ENCODE measurements around the gene OR4F6.

The OR4F6 gene

GRCh38 chr15:101804941-101805340 lies 1.6 kb downstream of the OR4F6 start:
- DNase-seq (ENCODE audit: insufficient read length, low spot score) (no peak), FAIRE-seq (no peak)
- no peak for TF ChIP-seq SPI1 (IDR thresholded peaks at IDR 0.05; ENCODE audit: low read depth, low read length)
- no peak for TF ChIP-seq POLR2A (IDR thresholded peaks at IDR 0.05; ENCODE audit: low read depth, low read length)
- no peak for TF ChIP-seq TAF1 (IDR thresholded peaks at IDR 0.05; ENCODE audit: low read depth, low read length)
- TF ChIP-seq POLR2AphosphoS5 (IDR thresholded peaks at IDR 0.05; ENCODE audit: low read depth, low read length), result no peak
- TF ChIP-seq PAX5 (IDR thresholded peaks at IDR 0.05; ENCODE audit: insufficient read depth, low read length, severe bottlenecking), result no peak
- no peak for TF ChIP-seq POU2F2 (IDR thresholded peaks at IDR 0.05; ENCODE audit: low read depth, low read length)

- FAIRE-seq (no peak), DNase-seq (ENCODE audit: insufficient read length, low spot score) (no peak)
- TF ChIP-seq TAF1 (IDR thresholded peaks at IDR 0.05; ENCODE audit: low read depth, low read length) (no peak), POU2F2 (IDR thresholded peaks at IDR 0.05; ENCODE audit: low read depth, low read length) (no peak), POLR2AphosphoS5 (IDR thresholded peaks at IDR 0.05; ENCODE audit: low read depth, low read length) (no peak), POLR2A (IDR thresholded peaks at IDR 0.05; ENCODE audit: low read depth, low read length) (no peak)
Measured at GRCh38 chr15:101805605-101806345, 2.5 kb downstream of the OR4F6 start.

DNA sequence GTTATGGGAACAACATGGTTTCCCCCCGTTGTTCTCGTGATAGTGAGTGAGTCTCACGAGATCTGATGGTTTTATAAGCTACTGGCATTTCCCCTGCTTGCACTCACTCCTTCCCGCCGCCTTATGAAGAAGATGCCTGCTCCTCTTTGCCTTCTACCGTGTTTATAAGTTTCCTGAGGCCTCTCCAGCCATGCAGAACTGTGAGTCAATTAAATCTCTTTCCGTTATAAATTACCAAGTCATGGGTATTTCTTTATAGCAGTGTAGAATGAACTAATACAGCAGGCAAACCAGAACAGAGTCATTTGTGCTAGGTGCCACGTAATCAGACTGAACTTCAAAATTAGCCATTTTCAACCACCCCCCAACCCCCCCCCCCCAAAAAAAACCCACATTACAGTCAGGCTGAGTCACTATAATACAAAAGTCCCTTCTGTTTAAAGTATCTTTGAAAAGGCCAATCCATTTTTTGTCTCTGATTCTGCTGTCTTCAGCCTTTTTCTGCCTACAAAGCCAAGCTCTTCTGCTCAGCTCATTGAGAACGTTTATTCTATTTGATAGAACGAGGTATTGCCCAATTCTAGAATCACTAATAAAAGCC lies 4.1 kb downstream of the OR4F6 start:
- no peak for FAIRE-seq
- DNase-seq (ENCODE audit: insufficient read length, low spot score), result no peak
- TF ChIP-seq TAF1 (IDR thresholded peaks at IDR 0.05; ENCODE audit: low read depth, low read length) (no peak), SPI1 (IDR thresholded peaks at IDR 0.05; ENCODE audit: low read depth, low read length) (no peak), POU2F2 (IDR thresholded peaks at IDR 0.05; ENCODE audit: low read depth, low read length) (no peak), PAX5 (IDR thresholded peaks at IDR 0.05; ENCODE audit: insufficient read depth, low read length, severe bottlenecking) (no peak)

- DNase-seq (ENCODE audit: insufficient read length, low spot score), result no peak
- FAIRE-seq, result no peak
- TF ChIP-seq POLR2A (IDR thresholded peaks at IDR 0.05; ENCODE audit: low read depth, low read length) (no peak), TAF1 (IDR thresholded peaks at IDR 0.05; ENCODE audit: low read depth, low read length) (no peak), PAX5 (IDR thresholded peaks at IDR 0.05; ENCODE audit: insufficient read depth, low read length, severe bottlenecking) (no peak), SPI1 (IDR thresholded peaks at IDR 0.05; ENCODE audit: low read depth, low read length) (no peak), POU2F2 (IDR thresholded peaks at IDR 0.05; ENCODE audit: low read depth, low read length) (no peak), POLR2AphosphoS5 (IDR thresholded peaks at IDR 0.05; ENCODE audit: low read depth, low read length) (no peak)
Measured at GRCh38 chr15:101808201-101808600, 4.9 kb downstream of the OR4F6 start.

GRCh38 chr15:101810456-101810855 lies 7.1 kb downstream of the OR4F6 start:
- FAIRE-seq (no peak), DNase-seq (ENCODE audit: insufficient read length, low spot score) (no peak)
- TF ChIP-seq TAF1 (IDR thresholded peaks at IDR 0.05; ENCODE audit: low read depth, low read length) (no peak), POU2F2 (IDR thresholded peaks at IDR 0.05; ENCODE audit: low read depth, low read length) (no peak), POLR2AphosphoS5 (IDR thresholded peaks at IDR 0.05; ENCODE audit: low read depth, low read length) (no peak), POLR2A (IDR thresholded peaks at IDR 0.05; ENCODE audit: low read depth, low read length) (no peak), PAX5 (IDR thresholded peaks at IDR 0.05; ENCODE audit: insufficient read depth, low read length, severe bottlenecking) (no peak), SPI1 (IDR thresholded peaks at IDR 0.05; ENCODE audit: low read depth, low read length) (no peak)

DNA sequence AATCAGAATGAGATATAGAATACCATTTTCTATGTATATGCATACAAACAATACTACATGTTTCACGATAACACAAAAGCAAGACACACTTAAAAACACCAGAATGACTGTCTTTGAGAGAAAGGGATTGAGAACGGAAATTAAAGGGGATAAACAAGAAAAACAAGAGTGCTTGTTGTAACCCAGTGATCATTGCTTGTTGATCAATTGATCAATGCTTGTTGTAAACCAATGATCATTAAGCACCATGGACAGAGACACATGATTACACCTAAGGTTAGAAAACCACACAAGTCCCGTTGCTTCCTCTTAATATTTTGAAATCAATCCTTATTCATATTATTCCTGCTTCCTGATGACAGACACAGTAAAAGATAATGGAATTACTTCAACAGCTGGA lies 7.6 kb downstream of the OR4F6 start:
- TF ChIP-seq TAF1 (IDR thresholded peaks at IDR 0.05; ENCODE audit: low read depth, low read length) (no peak), POLR2AphosphoS5 (IDR thresholded peaks at IDR 0.05; ENCODE audit: low read depth, low read length) (no peak), POLR2A (IDR thresholded peaks at IDR 0.05; ENCODE audit: low read depth, low read length) (no peak), POU2F2 (IDR thresholded peaks at IDR 0.05; ENCODE audit: low read depth, low read length) (no peak), SPI1 (IDR thresholded peaks at IDR 0.05; ENCODE audit: low read depth, low read length) (no peak), PAX5 (IDR thresholded peaks at IDR 0.05; ENCODE audit: insufficient read depth, low read length, severe bottlenecking) (no peak)
- no peak for FAIRE-seq
- no peak for DNase-seq (ENCODE audit: insufficient read length, low spot score)

DNA sequence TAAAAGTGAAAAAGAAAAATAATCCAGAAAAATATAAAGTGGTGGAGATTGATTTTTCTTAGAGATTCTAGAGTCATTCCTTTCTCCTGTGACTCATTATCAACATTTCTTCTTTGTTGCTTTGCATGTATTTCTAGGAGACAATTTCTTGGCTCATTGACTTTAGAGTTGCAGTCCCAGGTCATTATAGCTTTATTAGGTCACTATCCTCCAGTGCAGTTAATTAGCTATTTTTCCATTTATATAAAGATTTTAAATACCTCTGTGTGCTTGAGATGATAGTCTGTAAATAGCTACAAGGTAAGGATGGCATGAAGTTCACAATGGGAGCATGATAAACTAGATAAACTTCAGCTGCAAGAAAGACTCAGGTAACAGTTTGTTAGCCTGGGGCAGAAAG lies 8.6 kb downstream of the OR4F6 start, which contains the start of gene OR4F15:
TSS of gene OR4F15 (plus strand) at position 301 of the 400 bp plus-strand sequence. CDS start 5,985 bp downstream, outside the sequence.
- no peak for TF ChIP-seq POU2F2 (IDR thresholded peaks at IDR 0.05; ENCODE audit: low read depth, low read length)
- TF ChIP-seq TAF1 (IDR thresholded peaks at IDR 0.05; ENCODE audit: low read depth, low read length), result no peak
- TF ChIP-seq POLR2A (IDR thresholded peaks at IDR 0.05; ENCODE audit: low read depth, low read length), result no peak
- TF ChIP-seq SPI1 (IDR thresholded peaks at IDR 0.05; ENCODE audit: low read depth, low read length), result no peak
- no peak for TF ChIP-seq PAX5 (IDR thresholded peaks at IDR 0.05; ENCODE audit: insufficient read depth, low read length, severe bottlenecking)
- TF ChIP-seq POLR2AphosphoS5 (IDR thresholded peaks at IDR 0.05; ENCODE audit: low read depth, low read length), result no peak
- FAIRE-seq, result no peak
- no peak for DNase-seq (ENCODE audit: insufficient read length, low spot score)

DNA sequence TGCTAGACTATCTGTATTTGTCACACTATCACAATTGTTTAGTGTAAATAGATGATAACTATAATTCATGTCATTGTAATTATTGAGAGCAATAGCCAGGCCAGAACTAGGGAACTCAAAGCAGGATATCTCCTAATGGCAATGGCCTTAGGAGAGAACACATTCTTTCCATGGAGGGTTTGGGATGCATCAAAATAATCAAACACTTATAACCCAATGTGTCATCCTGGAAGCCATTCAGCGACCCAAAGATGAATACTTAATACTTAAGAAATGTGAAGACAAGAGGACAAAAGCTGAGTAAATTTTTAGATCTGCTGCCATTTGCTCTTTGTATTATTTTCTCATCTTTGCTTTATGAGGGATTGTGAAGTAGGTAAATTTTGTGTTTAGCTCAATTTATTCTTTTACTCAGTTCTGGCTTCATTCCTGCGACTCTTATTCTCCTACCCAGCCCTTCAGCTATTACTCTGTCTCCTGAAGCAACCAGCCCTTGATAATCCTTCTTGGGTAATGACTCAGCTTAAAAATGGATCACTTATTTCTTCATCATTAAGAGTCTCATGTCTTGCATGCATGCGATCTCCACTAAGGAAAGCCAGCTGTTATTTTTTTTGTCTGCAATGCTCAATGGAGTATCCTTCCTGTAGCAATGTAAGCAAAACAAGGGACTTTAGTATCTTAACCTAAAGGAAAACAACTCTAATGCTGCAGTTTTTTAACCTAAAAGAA lies 10.7 kb downstream of the OR4F6 start:
- DNase-seq (ENCODE audit: insufficient read length, low spot score), result no peak
- FAIRE-seq, result no peak
- TF ChIP-seq SPI1 (IDR thresholded peaks at IDR 0.05; ENCODE audit: low read depth, low read length), result no peak
- TF ChIP-seq TAF1 (IDR thresholded peaks at IDR 0.05; ENCODE audit: low read depth, low read length), result no peak
- no peak for TF ChIP-seq PAX5 (IDR thresholded peaks at IDR 0.05; ENCODE audit: insufficient read depth, low read length, severe bottlenecking)
- no peak for TF ChIP-seq POLR2A (IDR thresholded peaks at IDR 0.05; ENCODE audit: low read depth, low read length)
- TF ChIP-seq POU2F2 (IDR thresholded peaks at IDR 0.05; ENCODE audit: low read depth, low read length), result no peak
- TF ChIP-seq POLR2AphosphoS5 (IDR thresholded peaks at IDR 0.05; ENCODE audit: low read depth, low read length), result no peak

DNA sequence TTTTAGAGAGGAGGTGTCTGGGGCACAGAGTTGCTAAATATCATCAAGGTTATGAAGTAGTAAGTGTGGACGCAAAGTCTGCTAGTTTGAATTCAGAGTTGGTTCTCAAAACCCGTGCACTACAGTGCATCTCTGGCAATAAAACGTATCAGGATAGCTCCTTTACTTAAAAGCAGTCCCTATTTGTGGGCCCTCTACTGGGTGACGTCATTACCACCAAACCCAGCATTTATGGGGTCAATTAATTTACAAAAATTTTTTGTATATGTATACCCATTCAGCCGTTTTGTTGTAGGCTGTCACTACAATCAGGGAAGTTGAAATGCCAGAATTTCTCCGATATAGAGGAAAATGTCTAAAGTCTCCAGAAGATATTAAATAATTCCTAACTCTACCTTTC lies 17.5 kb downstream of the OR4F6 start:
- DNase-seq (ENCODE audit: insufficient read length, low spot score) (no peak), FAIRE-seq (no peak)
- no peak for TF ChIP-seq PAX5 (IDR thresholded peaks at IDR 0.05; ENCODE audit: insufficient read depth, low read length, severe bottlenecking)
- TF ChIP-seq POU2F2 (IDR thresholded peaks at IDR 0.05; ENCODE audit: low read depth, low read length), result no peak
- no peak for TF ChIP-seq POLR2AphosphoS5 (IDR thresholded peaks at IDR 0.05; ENCODE audit: low read depth, low read length)
- TF ChIP-seq TAF1 (IDR thresholded peaks at IDR 0.05; ENCODE audit: low read depth, low read length), result no peak
- no peak for TF ChIP-seq POLR2A (IDR thresholded peaks at IDR 0.05; ENCODE audit: low read depth, low read length)
- no peak for TF ChIP-seq SPI1 (IDR thresholded peaks at IDR 0.05; ENCODE audit: low read depth, low read length)
